Ovary (tissue), 9 donors: ENCODE results near the gene RBM25. TPM values are rescaled to one million over a fixed set of nuclear protein-coding genes. Genes with fewer than 3 reads are reported as not detected.
"Not testable (repeated sequence)": the region's sequence is repeated elsewhere in the genome, so short reads cannot be mapped to it uniquely, and the experiment has no call there.

Experiments used
- DNase-seq, 5 donors: peaks; one replicate each; pipeline ENCODE4 v3.0.0-alpha.2; 2019 to 2020
- H3K27ac ChIP-seq, 2 donors: fragments of 200-600 bp; one replicate each; pipeline versions ENCODE4 v1.5.1 to v1.8.0; 2019 to 2022
- H3K27me3 ChIP-seq: fragments of 200-600 bp; one replicate; pipeline ENCODE4 v1.8.0; 2022
- H3K36me3 ChIP-seq: fragments of 200-600 bp; sonication (generic); one replicate; pipeline ENCODE4 v1.5.1; 2019
- H3K4me1 ChIP-seq: one replicate; pipeline ENCODE4 v1.8.1; 2013; ENCODE audit warnings: mild to moderate bottlenecking, moderate library complexity; ENCODE audit not compliant: insufficient read depth
- H3K4me3 ChIP-seq: fragments of 200-600 bp; sonication (generic); one replicate; pipeline ENCODE4 v1.5.1; 2017
- H3K9me3 ChIP-seq, 2 donors: fragments of 200-600 bp in 1 of 2; sonication (generic) in 1 of 2; one replicate each; pipeline versions ENCODE4 v1.5.1 to v1.8.1; 2013 to 2019; ENCODE audit warnings: mild to moderate bottlenecking in 1 of 2, moderate library complexity in 1 of 2
- CTCF ChIP-seq, 3 donors: fragments of 450-650 bp in 2 of 3; fragments of 200-600 bp in 1 of 3; IDR thresholded peaks; one replicate each; pipeline versions ENCODE4 v1.5.1 to v1.8.0; 2016 to 2022; ENCODE audit warnings: antibody characterized with exemption in 3 of 3, mild to moderate bottlenecking in 1 of 3
- EP300 ChIP-seq: sonication (generic); formaldehyde crosslinking; IDR thresholded peaks from one replicate; pipeline ENCODE4 v1.6.1; 2017; ENCODE audit warnings: antibody characterized with exemption
- POLR2A ChIP-seq: fragments of 450-650 bp; IDR thresholded peaks from one replicate; pipeline ENCODE4 v1.6.1; 2017; ENCODE audit warnings: antibody characterized with exemption, mild to moderate bottlenecking, moderate library complexity
- WGBS, 3 donors: extraction: QIAGEN DNeasy Blood & Tissue Kit in 1 of 3; methylation state at CpG; one replicate each; pipeline versions ENCODE4 v1.1.5 to v1.1.7; 2013 to 2017; 5-methylcytosine and 5-hydroxymethylcytosine counted together
- intact Hi-C, 4 donors: fragments of 100-400 bp; cut with DNase I; formaldehyde crosslinking; loops; one replicate each; pipeline versions ENCODE4 v1.11.0 to v1.15.1; 2022 to 2023
- polyA plus RNA-seq, 2 donors: library from polyadenylated mRNA; stranded (reverse); fragments of 200-250 nt in 1 of 2; fragments of 350-450 nt in 1 of 2; fragmentation: Illumina TruSeq in 1 of 2; extraction: RNeasy Lipid Tissue Mini Kit (QIAGEN cat#74804) in 1 of 2; gene quantifications; one replicate each; pipeline ENCODE4 v1.2.3, GENCODE V29; 2013 to 2014
- total RNA-seq, 7 donors: library from RNA; depleted of rRNA in 2 of 7; stranded (reverse); fragments of >200 nt in 2 of 7; fragmentation: NEBNext Ultra II Directional in 3 of 7; extraction: Animal tissue kit (Norgen Biotek cat#: 25700) in 3 of 7; gene quantifications; one replicate each; pipeline versions ENCODE4 v1.1.0 to v1.2.4, GENCODE V29; 2016 to 2023
- donor health status: DM: no; HTN: no; CAD: no; lungs with moderate emphysema.
- donor health status: DM: no; HTN: no; CAD: no.
- donor health status: Bipolar disorder and iron deficiency.
- donor health status: DM: yes; HTN: yes; CAD: no.
- donor health status: DM: no; HTN: no; CAD: no.
- donor health status: DM: yes; HTN: yes; CAD: no.

The RBM25 gene
- total and polyA plus RNA-seq, 9 donors = 29.1 to 81.0 (median 61.1) TPM

DNA sequence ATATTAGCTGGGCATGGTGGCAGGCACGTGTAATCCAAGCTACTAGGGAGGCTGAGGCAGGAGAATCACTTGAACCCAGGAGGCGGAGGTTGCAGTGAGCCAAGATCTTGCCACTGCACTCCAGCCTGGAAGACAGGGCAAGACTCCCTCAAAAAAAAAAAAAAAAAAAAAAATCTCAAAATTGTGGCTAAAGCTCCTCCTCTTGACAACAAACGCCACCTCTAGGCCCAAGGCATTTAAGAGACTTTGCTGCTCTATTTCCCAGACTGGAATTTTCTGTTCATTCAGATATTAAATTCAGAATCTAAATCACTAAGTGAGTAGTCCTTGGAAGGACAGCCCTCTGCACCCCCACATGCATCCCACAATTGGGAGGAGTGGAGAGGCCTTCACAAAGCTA, 32.8 kb upstream of the RBM25 start:
- Histone ChIP-seq H3K27ac (no peak overlapping the region), H3K4me3 (no peak overlapping the region)
- 70 to 77% (median 72%) methylated on average over 3 of the region's 3 CpGs for WGBS, 3 donors

DNA sequence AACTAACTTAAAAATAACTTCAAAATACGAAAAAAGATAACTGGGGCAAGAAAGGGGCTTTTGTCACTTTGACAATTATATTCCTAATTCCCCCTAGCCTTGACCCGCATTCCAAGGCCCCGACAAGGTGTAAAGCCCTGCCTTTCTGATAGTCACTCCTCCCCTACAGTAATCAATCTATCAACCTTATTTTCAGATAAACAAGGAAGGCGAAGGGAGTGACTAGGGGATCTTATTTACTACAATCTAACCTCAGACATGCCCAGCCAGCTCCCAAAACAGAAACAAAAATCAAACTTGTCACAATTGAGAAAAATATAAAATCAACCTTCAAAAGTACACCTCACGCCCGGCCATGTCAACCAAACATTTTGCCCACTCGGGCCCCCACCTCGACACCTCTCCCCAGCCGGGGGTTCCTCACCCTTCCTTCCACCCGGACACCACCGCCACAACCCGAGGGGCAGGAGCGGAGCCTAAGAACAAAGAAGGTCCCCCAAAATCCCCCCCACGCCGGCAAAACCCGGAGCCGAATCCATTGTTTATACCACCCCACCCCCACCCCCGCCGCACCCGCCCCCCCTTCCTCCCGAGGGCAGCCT, 32.0 kb upstream of the RBM25 start:
- intact Hi-C loops = no loop called here
- no peaks in the 10 kb centered on the region for H3K36me3 ChIP-seq

More for the DNA sequence above, 32.8 kb upstream of the RBM25 start:
- intact Hi-C loops = no loop called here
- DNase-seq = no peak
- Histone ChIP-seq H3K27me3 (no peaks in the 10 kb centered on the region), H3K4me1 (peaks cover 2% of the 10 kb centered on the region), H3K9me3 (no peaks in the 10 kb centered on the region), H3K36me3 (no peaks in the 10 kb centered on the region)
- TF ChIP-seq POLR2A (no peak), CTCF (IDR thresholded peaks at IDR 0.05) (no peak), EP300 (no peak)

DNA sequence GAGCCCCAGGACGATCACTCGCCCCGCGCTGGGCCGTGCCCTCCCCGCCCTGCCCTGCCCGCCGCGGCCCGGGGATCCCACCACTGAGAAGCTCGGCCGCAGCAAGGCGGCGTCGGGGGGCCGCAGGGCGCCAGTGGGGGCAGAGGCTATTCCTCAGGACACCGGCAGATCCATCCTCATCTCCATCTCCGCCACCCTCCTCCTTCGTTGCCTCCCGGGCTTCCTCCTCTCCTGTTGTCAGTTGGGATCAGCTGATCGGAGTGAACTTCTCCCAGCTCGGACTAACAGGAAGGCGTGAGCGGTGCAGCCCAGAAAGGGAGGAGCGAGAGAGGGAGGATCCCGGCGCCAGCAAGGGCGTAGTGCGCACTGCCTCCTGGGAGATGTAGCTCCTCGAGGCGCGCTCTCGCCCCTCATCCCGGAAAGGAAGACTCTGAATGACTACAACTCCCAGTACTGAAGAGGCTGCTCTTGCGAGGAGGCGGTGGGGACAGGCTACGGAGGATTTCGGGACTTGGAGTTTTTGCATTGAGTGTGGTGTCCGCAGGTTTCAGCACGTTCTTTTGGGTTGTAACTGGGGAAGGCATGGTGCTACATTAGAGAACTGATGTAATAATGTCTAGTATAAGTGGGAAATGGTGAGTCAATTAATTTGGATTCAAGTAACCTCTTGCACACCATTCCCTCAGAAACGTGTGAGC, 31.3 kb upstream of the RBM25 start, which contains the start of gene ZFYVE1:
TSS of gene ZFYVE1 (minus strand) at position 262 of the 698 bp plus-strand sequence. CDS start 2,598 bp downstream, outside the sequence.
- Histone ChIP-seq H3K27ac (peak within 1 kb of the TSS; percentile 9 to 53), H3K27me3 (no peaks in the 10 kb centered on the region), H3K4me1 (peaks cover 2% of the 10 kb centered on the region), H3K36me3 (no peaks in the 10 kb centered on the region), H3K9me3 (no peaks in the 10 kb centered on the region), H3K4me3 (peak within 1 kb of the TSS; percentile 66)
- intact Hi-C loops = no loop called here
- peak; percentile 39 for TF ChIP-seq POLR2A
- TF ChIP-seq EP300 = no peak
- DNase-seq = peak; percentile 92 to 96 (median 95)
- 0% methylated on average over 32 to 42 of the region's 42 CpGs for WGBS, 3 donors

More for the DNA sequence above, 32.0 kb upstream of the RBM25 start:
- TF ChIP-seq POLR2A (no peak), CTCF (IDR thresholded peaks at IDR 0.05) (no peak), EP300 (no peak)
- Histone ChIP-seq H3K4me3 (peak overlapping the region; percentile 66), H3K27me3 (no peaks in the 10 kb centered on the region), H3K27ac (peak overlapping the region; percentile 9 to 53), H3K9me3 (no peaks in the 10 kb centered on the region), H3K4me1 (peaks cover 2% of the 10 kb centered on the region)
- WGBS, 3 donors = 1 to 2% (median 1%) methylated on average over 19 to 21 of the region's 21 CpGs
- DNase-seq = peak in 1 of 5 donors; percentile 58

DNA sequence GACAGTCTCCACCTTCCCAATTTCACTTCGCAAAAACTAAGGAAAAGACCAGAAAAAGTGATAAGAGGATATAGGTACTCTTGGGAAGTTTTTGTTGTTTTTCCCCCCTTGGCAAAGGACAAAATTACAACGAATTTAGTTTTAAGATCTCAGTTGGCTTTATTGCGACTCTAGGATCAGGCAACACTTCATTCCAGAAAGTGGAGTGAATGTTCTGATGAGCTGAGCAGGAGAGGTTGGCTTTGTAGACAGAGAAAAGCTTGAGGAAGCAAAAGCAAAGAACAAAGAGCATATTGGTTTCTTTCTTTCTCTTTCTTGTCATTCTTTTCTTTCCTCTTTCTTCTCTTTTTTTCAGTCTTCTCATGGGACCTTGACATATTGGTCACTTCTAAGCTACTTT, 30.8 kb upstream of the RBM25 start:
- intact Hi-C loops = no loop called here
- H3K4me3 ChIP-seq = peak overlapping the region; percentile 66
- peaks cover 2% of the 10 kb centered on the region for H3K4me1 ChIP-seq
- no peaks in the 10 kb centered on the region for H3K9me3 ChIP-seq
- TF ChIP-seq EP300 (no peak), CTCF (IDR thresholded peaks at IDR 0.05) (no peak), POLR2A (no peak)
- no peak for DNase-seq
- H3K36me3 ChIP-seq = no peaks in the 10 kb centered on the region
- WGBS, 3 donors = 32 to 42% (median 36%) methylated on average over 3 of the region's 3 CpGs
- H3K27me3 ChIP-seq = no peaks in the 10 kb centered on the region
- H3K27ac ChIP-seq = no peak overlapping the region

- Histone ChIP-seq H3K9me3 (no peaks in the 10 kb centered on the region), H3K36me3 (no peaks in the 10 kb centered on the region), H3K4me3 (no peak overlapping the region), H3K27ac (no peak overlapping the region), H3K4me1 (no peaks in the 10 kb centered on the region), H3K27me3 (no peaks in the 10 kb centered on the region)
- intact Hi-C loops = no loop called here
- TF ChIP-seq EP300 = no peak
- TF ChIP-seq CTCF (IDR thresholded peaks at IDR 0.05) = no peak
- no peak for TF ChIP-seq POLR2A
- DNase-seq = no peak
Measured at GRCh38 chr14:73027984-73028383, 30.4 kb upstream of the RBM25 start.

DNA sequence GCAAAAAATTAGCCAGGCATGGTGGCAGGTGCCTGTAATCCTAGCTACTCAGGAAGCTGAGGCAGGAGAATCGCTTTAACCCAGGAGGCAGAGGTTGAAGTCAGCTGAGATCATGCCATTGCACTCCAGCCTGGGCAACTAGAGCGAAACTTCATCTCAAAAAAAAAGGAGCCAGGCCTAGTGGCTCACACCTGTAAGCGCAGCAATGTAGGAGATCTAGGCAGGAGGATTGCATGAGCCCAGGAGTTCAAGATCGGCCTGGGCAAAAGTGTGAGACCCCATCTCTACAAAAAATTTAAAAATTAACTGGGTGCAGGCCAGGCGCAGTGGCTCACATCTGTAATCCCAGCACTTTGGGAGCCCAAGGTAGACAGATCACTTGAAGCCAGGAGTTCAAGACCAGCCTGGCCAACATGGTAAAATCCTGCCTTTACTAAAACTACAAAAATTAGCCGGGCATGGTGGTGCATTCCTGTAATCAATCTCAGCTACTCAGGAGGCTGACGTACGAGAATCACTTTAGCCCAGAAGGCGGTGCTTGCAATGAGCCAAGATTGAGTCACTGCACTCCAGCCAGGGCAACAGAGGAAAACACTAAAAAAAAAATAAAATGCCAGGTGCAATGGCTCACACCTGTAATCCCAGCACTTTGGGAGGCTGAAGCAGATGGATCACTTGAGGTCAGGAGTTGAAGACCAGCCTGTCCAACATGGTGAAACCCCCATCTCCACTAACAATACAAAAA, 21.5 kb upstream of the RBM25 start:
- DNase-seq, H3K4me3 ChIP-seq, H3K36me3 ChIP-seq, intact Hi-C loops, H3K27me3 ChIP-seq, H3K9me3 ChIP-seq, H3K27ac ChIP-seq, H3K4me1 ChIP-seq: not testable (repeated sequence)
- WGBS, 3 donors = 89 to 94% (median 91%) methylated on average over 9 of the region's 9 CpGs
